GM12891 (cell line): ENCODE results near the gene ARIH2.

Experiments used
- PAX5 ChIP-seq: IDR thresholded peaks from 2 replicates; pipeline ENCODE4 v1.6.1; 2011; ENCODE audit warnings: low read length, moderate library complexity, mild to moderate bottlenecking; ENCODE audit not compliant: insufficient read depth, severe bottlenecking
- POLR2A ChIP-seq: IDR thresholded peaks from 2 replicates; pipeline ENCODE4 v1.6.1; 2011; ENCODE audit warnings: low read depth, low read length, control low read depth
- POLR2AphosphoS5 ChIP-seq: IDR thresholded peaks from 2 replicates; pipeline ENCODE4 v1.6.1; 2011; ENCODE audit warnings: low read depth, low read length, control low read depth
- SPI1 ChIP-seq: IDR thresholded peaks from 2 replicates; pipeline ENCODE4 v1.6.1; 2011; ENCODE audit warnings: low read depth, low read length, control low read depth
- TAF1 ChIP-seq: IDR thresholded peaks from 2 replicates; pipeline ENCODE4 v1.6.1; 2011; ENCODE audit warnings: low read depth, low read length, control low read depth

GRCh38 chr3:48899273-48899672, 19.4 kb upstream of the ARIH2 start:
- TF ChIP-seq POLR2A = no peak
- no peak for TF ChIP-seq POLR2AphosphoS5
- TF ChIP-seq TAF1 = no peak
- no peak for TF ChIP-seq SPI1
- no peak for TF ChIP-seq PAX5
